G401.6 (cell line): ENCODE measurements around the gene GLT6D1.
"Not testable (repeated sequence)": the region's sequence is repeated elsewhere in the genome, so short reads cannot be mapped to it uniquely, and the experiment has no call there.

Experiments used
- FAIRE-seq: peaks from 2 replicates; lab custom pipeline; 2012; peaks lifted over from hg19 to GRCh38; lab: Jason Lieb, UNC

The GLT6D1 gene

DNA sequence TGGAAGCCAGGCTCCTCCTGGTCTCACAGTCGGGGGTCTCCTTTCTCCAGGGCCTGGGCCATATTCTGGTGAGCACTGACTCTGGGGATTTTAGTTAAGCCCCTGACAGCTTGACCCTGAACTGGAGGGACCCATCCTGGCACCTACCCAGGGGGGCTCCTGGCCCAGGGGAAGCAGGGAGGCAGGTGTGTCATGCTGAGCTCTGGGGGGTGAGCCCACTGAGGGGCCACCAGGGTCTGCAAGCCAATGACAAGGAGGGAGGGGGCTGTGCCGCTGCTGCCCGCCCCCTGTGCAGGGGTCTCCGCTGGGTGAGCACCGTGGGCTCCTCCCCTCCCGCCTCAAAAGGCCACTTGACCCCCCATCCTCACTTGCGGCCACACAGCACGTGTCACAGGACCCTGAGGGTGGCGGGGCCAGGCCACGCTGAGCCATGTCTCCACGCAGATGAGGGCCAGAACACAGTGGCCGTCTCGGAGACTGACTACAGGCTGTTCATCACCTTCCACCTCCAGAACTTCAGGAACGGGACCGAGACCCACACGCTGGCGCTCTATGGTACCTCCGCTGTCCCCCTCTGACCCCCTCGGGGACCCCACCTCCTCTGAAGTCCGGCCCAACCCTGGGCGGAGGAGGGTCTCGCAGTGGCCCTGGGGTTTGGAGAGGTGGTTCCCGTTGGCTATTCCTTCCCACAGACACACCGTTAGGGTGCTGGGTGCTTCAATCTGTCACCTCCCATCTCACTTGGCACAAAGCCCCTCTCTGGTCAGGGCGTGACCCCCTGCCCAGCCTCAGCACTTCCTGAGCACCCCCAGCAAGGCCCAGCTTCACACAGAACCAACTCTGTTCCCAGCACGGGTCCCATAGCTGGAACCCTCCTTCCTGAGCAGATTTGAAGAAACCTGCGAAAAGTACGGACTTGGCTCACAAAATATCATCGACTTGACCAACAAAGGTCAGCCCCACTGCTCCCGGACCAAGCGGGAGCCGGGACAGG is 25.8 kb upstream of the GLT6D1 start:
- no peak for FAIRE-seq

- no peak for FAIRE-seq
Measured at GRCh38 chr9:135664266-135664665, 24.9 kb upstream of the GLT6D1 start.

DNA sequence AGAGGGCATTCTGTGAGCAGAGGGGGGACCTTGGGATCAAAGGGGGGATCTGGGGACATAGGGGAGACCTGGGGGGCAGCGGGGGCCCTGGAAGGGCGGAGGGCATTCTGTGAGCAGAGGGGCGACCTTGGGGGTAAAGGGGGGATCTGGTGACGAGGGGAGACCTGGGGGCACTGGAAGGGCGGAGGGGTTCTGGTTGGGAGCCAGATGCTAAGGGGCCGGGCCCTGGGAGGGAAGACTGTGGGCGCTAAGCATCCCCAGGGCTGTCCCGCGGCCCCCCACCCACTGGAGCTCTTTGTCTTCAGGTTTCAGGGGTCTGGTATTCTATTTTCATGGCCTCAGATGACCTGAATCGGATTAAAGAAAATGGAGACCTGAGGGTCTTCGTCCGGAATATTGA is 24.5 kb upstream of the GLT6D1 start:
- no peak for FAIRE-seq

DNA sequence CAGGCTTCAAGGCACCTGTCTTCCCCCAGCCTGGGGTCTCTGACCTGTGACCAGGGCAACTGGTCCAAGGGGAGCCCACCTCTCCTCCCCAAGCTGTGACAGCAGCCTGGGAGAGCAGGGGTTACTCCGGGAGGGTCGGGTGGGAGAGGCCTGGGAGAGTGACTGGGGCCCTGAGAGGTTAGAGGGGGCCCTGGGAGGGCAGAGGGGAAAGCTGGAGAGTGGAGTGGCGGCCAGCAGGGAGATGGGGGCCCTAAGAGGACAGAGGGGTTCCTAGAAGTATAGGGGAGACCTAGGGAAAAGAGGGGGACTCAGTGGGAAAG is 24.1 kb upstream of the GLT6D1 start:
- no peak for FAIRE-seq

DNA sequence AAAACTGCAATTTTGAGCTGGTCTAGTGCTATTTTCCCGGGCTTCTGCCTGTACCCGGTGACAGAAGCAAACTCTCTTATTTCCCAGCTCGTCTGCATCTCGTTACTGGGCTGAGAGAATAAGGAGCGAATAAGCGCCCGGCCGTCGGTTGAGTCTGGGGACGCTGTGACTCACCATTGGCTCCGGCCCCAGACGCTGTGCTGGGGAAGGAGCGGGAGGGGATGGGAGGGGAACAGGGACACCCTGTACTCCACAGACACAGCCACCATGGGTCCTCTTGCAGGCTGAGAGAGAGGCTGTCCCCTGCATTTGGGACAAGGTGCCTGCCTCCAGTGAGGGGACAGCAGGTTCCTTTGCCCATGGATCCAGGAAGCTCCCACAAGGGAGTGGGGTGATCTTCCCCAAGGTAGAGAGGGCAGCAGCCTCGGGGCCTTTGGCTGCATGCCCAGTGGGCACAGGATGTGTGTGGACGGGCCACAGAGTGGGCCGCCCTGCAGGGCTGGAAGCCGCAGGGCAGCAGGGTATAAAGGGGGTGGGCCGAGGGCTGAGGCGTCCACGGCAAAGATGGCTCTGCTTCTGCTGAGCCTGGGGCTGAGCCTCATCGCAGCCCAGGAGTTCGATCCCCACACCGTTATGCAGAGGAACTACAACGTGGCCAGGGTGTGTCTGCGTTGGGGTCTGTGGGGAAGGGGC is 23.6 kb upstream of the GLT6D1 start, which contains the start of gene LCN9:
Gene LCN9 (plus strand): TSS at position 552 of the 693 bp plus-strand sequence. CDS start 13 bp downstream, at position 565.
- FAIRE-seq, result no peak

GRCh38 chr9:135661816-135662560 is 22.6 kb upstream of the GLT6D1 start:
- FAIRE-seq, result no peak

GRCh38 chr9:135660407-135660806 is 21.1 kb upstream of the GLT6D1 start:
- no peak for FAIRE-seq

- no peak for FAIRE-seq
Measured at GRCh38 chr9:135659252-135659651, 19.9 kb upstream of the GLT6D1 start.

GRCh38 chr9:135657416-135657815 is 18.1 kb upstream of the GLT6D1 start:
- FAIRE-seq, result no peak

- FAIRE-seq, result no peak
Measured at GRCh38 chr9:135655317-135655716, 16.0 kb upstream of the GLT6D1 start.

DNA sequence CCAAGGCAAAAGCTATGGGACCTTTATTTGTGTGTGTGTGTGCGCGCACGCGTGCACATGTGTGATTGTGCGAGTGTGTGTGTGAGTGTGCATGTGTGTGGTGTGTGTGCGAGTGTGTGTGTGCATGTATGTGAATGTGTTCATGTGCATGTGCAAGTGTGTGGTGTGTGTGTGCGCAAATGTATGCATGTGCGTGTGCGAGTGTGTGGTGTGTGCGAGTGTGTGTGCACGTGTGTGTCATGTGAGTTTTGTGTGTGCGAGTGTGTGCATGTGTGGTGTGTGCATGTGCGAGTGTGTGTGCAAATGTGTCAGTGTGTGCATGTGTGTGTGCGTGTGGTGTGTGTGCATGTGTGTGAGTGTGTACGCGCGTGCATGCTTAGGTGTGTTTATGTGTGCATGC is 11.1 kb upstream of the GLT6D1 start:
- FAIRE-seq, result no peak

DNA sequence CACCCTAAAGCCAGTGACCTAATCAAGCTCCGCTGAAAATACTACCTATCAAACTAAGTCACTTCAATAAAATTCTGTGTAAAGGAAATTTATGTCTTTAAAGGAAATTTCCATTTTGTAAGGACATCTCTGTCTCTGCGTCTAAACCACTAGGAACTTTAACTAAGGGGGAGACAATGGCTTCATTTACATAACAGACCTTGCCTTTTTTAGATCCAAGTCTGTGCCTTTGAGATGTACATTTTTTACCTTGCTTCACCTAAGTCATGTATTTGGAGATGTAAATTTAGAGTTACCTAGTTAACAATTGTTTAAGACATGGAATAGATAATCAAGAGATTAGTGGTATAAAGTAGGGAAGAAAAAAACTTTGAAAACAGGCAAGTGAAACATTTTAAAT is 10.2 kb upstream of the GLT6D1 start:
- no peak for FAIRE-seq

DNA sequence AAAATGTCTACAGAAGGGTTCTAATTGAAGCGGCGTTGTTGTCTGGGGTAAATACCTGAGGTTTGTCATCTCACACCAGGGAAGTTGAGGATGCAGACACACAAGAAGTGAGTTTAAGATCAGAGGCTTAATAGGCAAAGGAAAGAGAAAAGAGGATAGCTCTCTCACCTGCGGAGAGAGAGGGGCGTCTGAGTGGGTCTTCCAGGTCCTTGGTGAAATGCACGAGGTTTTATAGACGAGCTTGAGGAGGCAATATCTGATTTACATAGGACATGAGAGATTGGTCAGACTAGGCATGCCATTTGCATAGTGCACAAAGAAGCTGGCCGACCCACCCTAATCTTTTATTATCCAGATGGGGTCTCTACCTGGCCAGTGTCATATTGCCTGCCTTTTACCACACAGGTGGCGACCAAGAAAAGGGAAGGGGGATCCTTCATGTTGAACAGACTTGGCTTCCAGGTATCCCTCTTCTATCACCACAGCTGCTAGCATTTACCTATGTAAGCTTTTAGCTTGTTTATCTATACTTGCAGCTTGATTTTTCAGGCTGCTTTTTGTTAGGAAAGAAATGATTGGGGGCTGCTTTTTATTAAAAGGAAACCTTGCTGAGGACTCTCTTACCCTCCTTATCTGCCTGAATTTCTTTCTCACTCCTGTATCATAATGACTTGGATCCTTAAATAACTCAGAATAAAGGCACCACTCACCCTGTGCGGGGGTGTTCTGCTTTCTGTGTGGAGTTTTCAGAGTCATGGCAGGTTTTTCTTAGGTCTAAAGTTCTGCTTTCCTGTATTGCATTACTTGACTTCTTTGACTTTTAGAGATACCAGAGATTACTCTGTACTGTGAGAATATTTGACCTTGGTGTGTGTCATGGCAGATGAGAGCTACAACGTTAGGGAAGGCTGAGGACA is 9.4 kb upstream of the GLT6D1 start:
- FAIRE-seq, result no peak

DNA sequence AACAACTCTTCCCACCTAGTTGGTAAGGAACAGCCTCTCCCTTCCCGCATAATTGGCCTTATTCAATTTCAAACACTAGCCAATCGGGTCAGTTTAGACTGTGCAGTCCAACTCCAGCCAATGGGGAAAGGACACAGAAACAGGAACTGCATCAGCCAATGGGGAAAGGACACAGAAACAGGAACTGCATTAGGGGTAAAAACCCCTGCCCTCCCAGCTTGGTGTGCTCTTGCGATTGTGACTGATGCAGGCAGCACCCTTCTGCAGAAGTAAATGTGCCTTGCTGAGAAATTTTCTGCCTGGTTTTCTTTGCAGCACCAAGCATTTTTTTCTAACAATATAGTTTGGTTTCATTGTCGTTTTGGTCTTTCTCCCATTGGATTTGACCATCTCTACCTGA is 8.5 kb upstream of the GLT6D1 start:
- FAIRE-seq, result no peak

DNA sequence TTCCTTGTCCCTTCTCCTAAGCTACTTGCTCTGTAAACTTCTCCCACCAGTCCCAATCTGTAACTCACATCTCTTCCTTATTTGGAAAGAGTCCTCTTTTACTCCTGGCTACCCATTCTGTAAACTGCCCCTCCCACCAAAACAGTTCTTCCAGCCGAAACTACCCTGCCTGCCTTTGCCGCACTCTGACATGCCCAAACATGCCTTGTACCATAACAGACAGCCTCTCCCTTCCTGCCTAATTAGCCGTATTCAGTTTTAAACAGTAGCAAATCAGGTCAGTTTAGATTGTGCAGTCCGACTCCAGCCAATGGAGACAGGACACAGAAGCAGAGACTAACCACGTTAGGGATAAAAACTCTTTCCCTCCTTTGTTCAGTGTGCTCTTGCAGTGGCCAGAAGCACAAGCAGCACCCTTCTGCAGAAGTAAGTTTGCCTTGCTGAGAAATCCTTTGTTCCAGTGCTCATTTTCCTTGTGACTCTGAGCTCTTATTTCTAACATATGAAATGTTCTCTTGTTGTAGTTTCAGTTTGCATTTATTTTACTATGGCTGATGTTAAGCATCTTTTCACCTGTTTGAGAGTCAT is 5.4 kb upstream of the GLT6D1 start:
- FAIRE-seq, result no peak

DNA sequence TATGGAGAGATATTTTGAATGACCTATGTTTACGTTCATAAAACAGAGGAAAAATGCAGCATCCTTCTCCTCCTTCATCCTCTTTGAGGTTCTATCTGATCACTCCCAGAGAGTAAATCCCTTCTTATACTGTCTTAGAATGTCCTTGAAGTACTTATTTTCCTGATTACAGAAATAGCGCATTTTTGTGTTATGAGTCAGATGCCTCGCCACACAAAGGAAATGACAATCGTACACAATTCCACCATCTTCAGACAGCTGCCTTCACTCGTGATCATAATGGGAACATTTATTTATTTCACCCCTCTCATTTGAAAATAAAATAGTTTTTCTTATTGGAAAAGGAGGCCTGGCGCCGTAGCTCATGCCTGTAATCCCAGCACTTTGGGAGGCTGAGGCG is 2.4 kb upstream of the GLT6D1 start:
- no peak for FAIRE-seq

DNA sequence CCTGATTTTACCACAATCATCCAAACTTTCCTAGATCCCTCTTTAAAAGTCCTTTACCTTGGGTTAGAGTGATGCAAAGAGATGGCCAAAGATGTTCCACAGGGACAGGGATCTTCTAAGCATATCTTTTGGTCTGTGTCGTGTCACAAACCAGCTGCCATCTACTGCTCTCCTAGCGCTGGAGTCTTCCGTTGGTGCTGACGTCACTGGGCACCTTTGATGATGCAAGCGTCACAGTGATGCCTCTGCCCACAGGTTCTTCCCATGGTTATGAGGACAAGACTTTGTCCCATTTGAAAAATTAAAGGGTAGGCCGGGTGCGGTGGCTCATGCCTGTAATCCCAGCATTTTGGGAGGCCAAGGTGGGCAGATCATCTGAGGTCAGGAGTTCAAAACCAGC is 1.7 kb upstream of the GLT6D1 start:
- FAIRE-seq, result no peak

DNA sequence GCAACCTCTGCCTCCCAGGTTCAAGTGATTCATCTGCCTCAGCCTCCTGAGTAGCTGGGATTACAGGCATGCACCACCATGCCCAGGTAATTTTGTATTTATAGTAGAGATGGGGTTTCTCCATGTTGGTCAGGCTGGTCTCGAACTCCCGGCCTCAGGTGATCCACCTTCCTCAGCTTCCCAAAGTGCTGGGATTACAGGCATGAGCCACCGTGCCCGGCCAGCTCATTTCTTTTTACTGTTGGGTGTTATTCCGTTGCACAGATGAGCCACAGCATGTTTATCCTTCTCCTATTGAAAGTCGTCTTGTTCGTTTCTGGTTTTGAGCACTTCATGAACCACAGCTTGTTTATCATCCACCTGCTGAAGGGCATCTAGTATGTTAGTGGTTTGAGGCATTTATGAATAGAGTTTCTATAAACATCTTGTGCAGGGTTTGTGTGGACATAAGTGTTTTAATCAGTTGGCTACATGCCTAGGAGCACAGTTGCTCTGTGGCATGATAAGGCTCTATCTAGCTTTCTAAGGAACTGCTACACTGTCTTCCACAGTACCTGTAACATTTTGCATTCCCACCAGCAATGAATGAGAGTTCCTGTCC is 2.3 kb downstream of the GLT6D1 start:
- not testable (repeated sequence) for FAIRE-seq

DNA sequence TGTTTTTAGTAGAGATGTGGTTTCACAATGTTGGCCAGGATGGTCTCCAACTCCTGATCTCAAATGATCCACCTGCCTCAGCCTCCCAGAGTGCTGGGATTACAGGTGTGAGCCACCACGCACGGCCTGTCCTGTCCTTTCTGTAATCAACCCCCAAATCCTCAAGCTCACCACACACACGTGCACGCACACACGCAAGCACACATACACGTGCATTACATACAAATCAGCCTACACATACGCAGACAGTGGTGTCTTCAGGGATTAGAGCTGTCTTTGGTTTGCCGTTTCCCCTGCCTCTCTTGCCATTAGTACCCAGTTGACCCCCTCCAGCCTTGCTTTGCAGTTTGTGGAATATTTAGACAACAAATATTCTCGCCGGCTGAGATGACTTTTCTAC is 6.5 kb downstream of the GLT6D1 start:
- FAIRE-seq, result no peak

GRCh38 chr9:135624282-135624681 is 15.1 kb downstream of the GLT6D1 start:
- FAIRE-seq, result no peak
